IMR-90 (cell line): ENCODE measurements around the gene NDST3.

Source experiments
- BHLHE40 ChIP-seq: fragments of 150-350 bp; IDR thresholded peaks from 2 replicates; pipeline ENCODE4 v1.6.1; 2016; ENCODE audit warnings: mild to moderate bottlenecking, low read depth, low read length
- CEBPB ChIP-seq: IDR thresholded peaks from 2 replicates; pipeline ENCODE4 v1.6.1; 2012; ENCODE audit warnings: low read depth, low read length, improper control_type of control experiment
- CHD1 ChIP-seq: IDR thresholded peaks from 2 replicates; pipeline ENCODE4 v1.6.1; 2012; ENCODE audit warnings: low read depth, low read length, improper control_type of control experiment
- CTCF ChIP-seq: conservative IDR thresholded peaks from 2 replicates; pipeline ENCODE4 v1.5.1; 2012; ENCODE audit warnings: mild to moderate bottlenecking, low read depth, low read length, improper control_type of control experiment
- MAFK ChIP-seq: IDR thresholded peaks from 2 replicates; pipeline ENCODE4 v1.6.1; 2012; ENCODE audit warnings: low read depth, low read length, improper control_type of control experiment
- MXI1 ChIP-seq: IDR thresholded peaks from 2 replicates; pipeline ENCODE4 v1.6.1; 2012; ENCODE audit warnings: low read depth, mild to moderate bottlenecking, low read length, moderate library complexity, borderline replicate concordance
- NFE2L2 ChIP-seq: fragments of 150-350 bp; IDR thresholded peaks from 2 replicates; pipeline ENCODE4 v1.6.1; 2016; ENCODE audit warnings: low read depth, mild to moderate bottlenecking, low read length
- POLR2A ChIP-seq: IDR thresholded peaks from 2 replicates; pipeline ENCODE4 v1.6.1; 2012; ENCODE audit warnings: mild to moderate bottlenecking, low read depth, low read length
- RAD21 ChIP-seq: IDR thresholded peaks from 2 replicates; pipeline ENCODE4 v1.6.1; 2012; ENCODE audit warnings: low read length, improper control_type of control experiment
- RFX5 ChIP-seq: IDR thresholded peaks from 2 replicates; pipeline ENCODE4 v1.8.0; 2012; ENCODE audit warnings: low read depth, mild to moderate bottlenecking, low read length, moderate library complexity
- SMC3 ChIP-seq: fragments of 150-350 bp; IDR thresholded peaks from 2 replicates; pipeline ENCODE4 v1.6.1; 2016; ENCODE audit warnings: low read depth, mild to moderate bottlenecking, antibody characterized with exemption, low read length, moderate library complexity
- USF2 ChIP-seq: fragments of 150-350 bp; IDR thresholded peaks from 2 replicates; pipeline ENCODE4 v1.6.1; 2017; ENCODE audit warnings: mild to moderate bottlenecking, antibody characterized with exemption, low read length, low read depth

GRCh38 chr4:118215826-118216225, 181.5 kb downstream of the NDST3 start:
- no peak for TF ChIP-seq NFE2L2
- TF ChIP-seq CTCF: no peak
- no peak for TF ChIP-seq POLR2A
- TF ChIP-seq MXI1: no peak
- no peak for TF ChIP-seq RAD21
- TF ChIP-seq RFX5: no peak
- TF ChIP-seq CEBPB: no peak
- no peak for TF ChIP-seq MAFK
- no peak for TF ChIP-seq USF2
- TF ChIP-seq CHD1: no peak
- no peak for TF ChIP-seq SMC3
- no peak for TF ChIP-seq BHLHE40
